Peyer's patch (tissue), 4 donors: ENCODE measurements around the gene PAAF1. TPM values are rescaled to one million over a fixed set of nuclear protein-coding genes. Genes with fewer than 3 reads are reported as not detected.
A peak's percentile ranks its signal among the peaks of the same experiment; 100 is the strongest.

ENCODE experiments used
- DNase-seq, 3 donors: peaks; one replicate each; pipeline ENCODE4 v3.0.0-alpha.2; 2017 to 2019
- H3K27ac ChIP-seq, 4 donors: fragments of 200-600 bp; sonication (generic); one replicate each; pipeline ENCODE4 v1.5.1; 2016 to 2019
- H3K27me3 ChIP-seq, 2 donors: fragments of 200-600 bp; sonication (generic); one replicate each; pipeline ENCODE4 v1.5.1; 2019
- H3K36me3 ChIP-seq, 3 donors: fragments of 200-600 bp; sonication (generic); one replicate each; pipeline ENCODE4 v1.5.1; 2016 to 2019
- H3K4me1 ChIP-seq, 4 donors: fragments of 200-600 bp; sonication (generic); one replicate each; pipeline ENCODE4 v1.5.1; 2016 to 2019
- H3K4me3 ChIP-seq, 4 donors: fragments of 200-600 bp; sonication (generic); 1 replicate in 3 of 4; 2 replicates in 1 of 4; pipeline ENCODE4 v1.5.1; 2016 to 2019; ENCODE audit warnings: mild to moderate bottlenecking in 1 of 4
- H3K9me3 ChIP-seq, 4 donors: fragments of 200-600 bp; sonication (generic); one replicate each; pipeline ENCODE4 v1.5.1; 2016 to 2019; ENCODE audit warnings: mild to moderate bottlenecking in 1 of 4
- CTCF ChIP-seq, 6 experiments: fragments of 450-650 bp in 4 of 6; fragments of 200-600 bp in 2 of 6; sonication (generic) in 1 of 6; IDR thresholded peaks; one replicate each; pipeline ENCODE4 v1.5.1; 2017 to 2019; ENCODE audit warnings: antibody characterized with exemption in 6 of 6, mild to moderate bottlenecking in 3 of 6, moderate library complexity in 1 of 6
- POLR2A ChIP-seq, 2 donors: fragments of 450-650 bp; IDR thresholded peaks; one replicate each; pipeline ENCODE4 v1.5.1; 2017; ENCODE audit warnings: antibody characterized with exemption in 2 of 2, mild to moderate bottlenecking in 2 of 2, moderate library complexity in 2 of 2
- total RNA-seq, 4 donors: library from RNA; depleted of rRNA; stranded (reverse); fragments of >200 nt; gene quantifications; one replicate each; pipeline ENCODE4 v1.1.0, GENCODE V29; 2016

Gene PAAF1
- total RNA-seq, 4 donors from 2014 or later = 16.6 to 18.2 (median 16.6) TPM

GRCh38 chr11:73972187-73972586 is 95.4 kb downstream of the PAAF1 start:
- no peaks in the 10 kb centered on the region for H3K27me3 ChIP-seq
- no peak for TF ChIP-seq CTCF (IDR thresholded peaks at IDR 0.05)
- no peak for TF ChIP-seq POLR2A (IDR thresholded peaks at IDR 0.05)
- H3K4me3 ChIP-seq = no peak overlapping the region
- peak overlapping the region in 1 of 4 donors; percentile 68 for H3K27ac ChIP-seq
- H3K9me3 ChIP-seq = no peaks in the 10 kb centered on the region
- peaks cover 0 to 24% (median 0%) of the 10 kb centered on the region in 3 donors for H3K36me3 ChIP-seq
- peaks cover 0 to 17% (median 11%) of the 10 kb centered on the region in 4 donors for H3K4me1 ChIP-seq
- DNase-seq = no peak

GRCh38 chr11:73972620-73973449 is 96.0 kb downstream of the PAAF1 start:
- Histone ChIP-seq H3K27ac (peak overlapping the region in 3 of 4 donors; percentile 40 to 68 (median 64)), H3K9me3 (no peaks in the 10 kb centered on the region), H3K4me3 (no peak overlapping the region), H3K36me3 (peaks cover 0 to 30% (median 0%) of the 10 kb centered on the region in 3 donors), H3K4me1 (peaks cover 0 to 21% (median 12%) of the 10 kb centered on the region in 4 donors), H3K27me3 (no peaks in the 10 kb centered on the region)
- TF ChIP-seq CTCF (IDR thresholded peaks at IDR 0.05) (no peak), POLR2A (IDR thresholded peaks at IDR 0.05) (no peak)
- no peak for DNase-seq

GRCh38 chr11:73974604-73975478 is 98.0 kb downstream of the PAAF1 start:
- Histone ChIP-seq H3K27me3 (no peaks in the 10 kb centered on the region), H3K9me3 (no peaks in the 10 kb centered on the region), H3K4me1 (peaks cover 0 to 37% (median 21%) of the 10 kb centered on the region in 4 donors), H3K36me3 (peaks cover 0 to 38% (median 0%) of the 10 kb centered on the region in 3 donors), H3K27ac (peak overlapping the region in 3 of 4 donors; percentile 17 to 68 (median 20)), H3K4me3 (no peak overlapping the region)
- no peak for TF ChIP-seq CTCF (IDR thresholded peaks at IDR 0.05)
- TF ChIP-seq POLR2A (IDR thresholded peaks at IDR 0.05) = no peak
- peak in 1 of 3 donors; percentile 44 for DNase-seq

GRCh38 chr11:73975479-73975757 is 98.6 kb downstream of the PAAF1 start:
- peak in 1 of 3 donors; percentile 42 for DNase-seq
- TF ChIP-seq POLR2A (IDR thresholded peaks at IDR 0.05) (no peak), CTCF (IDR thresholded peaks at IDR 0.05) (no peak)

GRCh38 chr11:73976451-73977151 is 99.8 kb downstream of the PAAF1 start:
- peak in 1 of 3 donors; percentile 45 for DNase-seq
- no peaks in the 10 kb centered on the region for H3K27me3 ChIP-seq
- TF ChIP-seq POLR2A (IDR thresholded peaks at IDR 0.05) = no peak
- TF ChIP-seq CTCF (IDR thresholded peaks at IDR 0.05) = no peak
- no peak overlapping the region for H3K27ac ChIP-seq
- H3K36me3 ChIP-seq = peaks cover 0 to 38% (median 0%) of the 10 kb centered on the region in 3 donors
- H3K4me3 ChIP-seq = no peak overlapping the region
- H3K4me1 ChIP-seq = peaks cover 0 to 37% (median 25%) of the 10 kb centered on the region in 4 donors
- no peaks in the 10 kb centered on the region for H3K9me3 ChIP-seq

More at GRCh38 chr11:73975479-73975757, 98.6 kb downstream of the PAAF1 start:
- Histone ChIP-seq H3K27ac (no peak overlapping the region), H3K9me3 (no peaks in the 10 kb centered on the region), H3K4me3 (no peak overlapping the region), H3K27me3 (no peaks in the 10 kb centered on the region), H3K36me3 (peaks cover 0 to 38% (median 0%) of the 10 kb centered on the region in 3 donors), H3K4me1 (peaks cover 0 to 37% (median 23%) of the 10 kb centered on the region in 4 donors)
